B cell (primary cell): ENCODE data around the gene SESN3. TPM values are rescaled to one million over a fixed set of nuclear protein-coding genes. Genes with fewer than 3 reads are reported as not detected.
A peak's percentile ranks its signal among the peaks of the same experiment; 100 is the strongest.

Source experiments
- ATAC-seq: fragments of 200-7000 bp; cut with Tn5 transposase; one replicate; pipeline ENCODE4 v1.10.0; 2021; ENCODE audit warnings: low read depth, mild to moderate bottlenecking, moderate number of reproducible peaks, moderate library complexity
- CTCF ChIA-PET: fragments of 350-600 bp; sonication (Branson Sonifier 250); formaldehyde crosslinking; loops from one replicate; lab custom pipeline; 2021; ENCODE audit warnings: antibody characterized with exemption, inconsistent platforms; lab: Charles Lee
- POLR2A ChIA-PET: fragments of 350-600 bp; sonication (Branson Sonifier 250); formaldehyde crosslinking; loops from one replicate; lab custom pipeline; 2021; ENCODE audit warnings: antibody characterized with exemption; lab: Charles Lee
- DNase-seq: peaks from one replicate; pipeline ENCODE4 v3.0.0; 2013
- H2AFZ ChIP-seq: 2 replicates; pipeline ENCODE4 v1.6.1; 2012; ENCODE audit warnings: mild to moderate bottlenecking, low read depth, low read length; ENCODE audit not compliant: insufficient read depth, poor library complexity, severe bottlenecking
- H3K27ac ChIP-seq, 2 donors: 1 replicate in 1 of 2; 2 replicates in 1 of 2; pipeline ENCODE4 v1.5.1; 2012 to 2013; ENCODE audit warnings: low read length in 2 of 2, mild to moderate bottlenecking in 2 of 2, moderate library complexity in 1 of 2
- H3K27me3 ChIP-seq, 4 experiments: fragments of 200-600 bp in 1 of 4; sonication (generic) in 1 of 4; replicated peaks in 1 of 4; 1 replicate in 2 of 4; 2 replicates in 2 of 4; pipeline versions ENCODE4 v1.6.1 to v1.7.0; 2013 to 2016; ENCODE audit warnings: low read length in 3 of 4, mild to moderate bottlenecking in 2 of 4, mixed read lengths in 1 of 4, moderate library complexity in 1 of 4; ENCODE audit not compliant: insufficient read depth in 4 of 4, control insufficient read depth in 3 of 4; ENCODE audit errors: control extremely low read depth in 1 of 4
- H3K36me3 ChIP-seq, 2 experiments: replicated peaks in 1 of 2; 1 replicate in 1 of 2; 2 replicates in 1 of 2; pipeline versions ENCODE4 v1.6.1 to v1.7.1; 2013; ENCODE audit warnings: low read length in 1 of 2; ENCODE audit not compliant: insufficient read depth in 2 of 2, control insufficient read depth in 1 of 2; ENCODE audit errors: control extremely low read depth in 1 of 2, extremely low read depth in 1 of 2
- H3K4me1 ChIP-seq, 2 donors: fragments of 200-600 bp in 1 of 2; sonication (generic) in 1 of 2; 1 replicate in 1 of 2; 2 replicates in 1 of 2; pipeline versions ENCODE4 v1.5.1 to v1.6.1; 2013 to 2017; ENCODE audit warnings: low read length in 2 of 2; ENCODE audit not compliant: control insufficient read depth in 2 of 2, insufficient read depth in 2 of 2
- H3K4me2 ChIP-seq: replicated peaks from 2 replicates; pipeline ENCODE3; 2012; ENCODE audit warnings: mild to moderate bottlenecking, low read depth, low read length; ENCODE audit not compliant: poor library complexity, severe bottlenecking
- H3K4me3 ChIP-seq, 5 experiments: fragments of 200-600 bp in 1 of 5; sonication (generic) in 1 of 5; 1 replicate in 3 of 5; 2 replicates in 2 of 5; pipeline versions ENCODE4 v1.5.1 to v1.7.0; 2011 to 2016; ENCODE audit warnings: low read length in 4 of 5, mild to moderate bottlenecking in 4 of 5, low read depth in 2 of 5, control low read depth in 1 of 5, moderate library complexity in 1 of 5; ENCODE audit not compliant: insufficient read depth in 1 of 5; ENCODE audit errors: control extremely low read depth in 1 of 5, extremely low read depth in 1 of 5
- H3K79me2 ChIP-seq: fragments of 200-600 bp; sonication (generic); one replicate; pipeline ENCODE4 v1.6.0; 2016; ENCODE audit warnings: low read length; ENCODE audit not compliant: control insufficient read depth, insufficient read depth
- H3K9ac ChIP-seq: fragments of 200-600 bp; sonication (generic); 2 replicates; pipeline ENCODE4 v1.6.1; 2017; ENCODE audit warnings: mild to moderate bottlenecking, low read length, moderate library complexity
- H3K9me3 ChIP-seq, 3 donors: one replicate each; pipeline versions ENCODE4 v1.6.1 to v1.7.1; 2013; ENCODE audit warnings: low read length in 2 of 3; ENCODE audit not compliant: control insufficient read depth in 2 of 3, insufficient read depth in 1 of 3; ENCODE audit errors: control extremely low read depth in 1 of 3
- H4K20me1 ChIP-seq: 2 replicates; pipeline ENCODE4 v1.6.0; 2012; ENCODE audit warnings: mild to moderate bottlenecking, low read length; ENCODE audit not compliant: insufficient read depth, control insufficient read depth, poor library complexity, severe bottlenecking
- H3K27ac Mint-ChIP-seq: one replicate; pipeline ENCODE4 v1.8.0; 2021; ENCODE audit warnings: mixed read lengths
- H3K27me3 Mint-ChIP-seq: one replicate; pipeline ENCODE4 v1.8.0; 2021; ENCODE audit warnings: mixed read lengths
- H3K4me1 Mint-ChIP-seq: one replicate; pipeline ENCODE4 v1.8.0; 2021; ENCODE audit warnings: mixed read lengths
- H3K4me3 Mint-ChIP-seq: one replicate; pipeline ENCODE4 v1.8.0; 2021; ENCODE audit warnings: mixed read lengths
- H3K9me3 Mint-ChIP-seq: one replicate; pipeline ENCODE4 v1.8.0; 2022; ENCODE audit warnings: mixed read lengths; ENCODE audit not compliant: insufficient read depth
- CTCF ChIP-seq: fragments of 200-600 bp; IDR thresholded peaks from one replicate; pipeline ENCODE4 v1.8.0; 2022; ENCODE audit warnings: antibody characterized with exemption, mild to moderate bottlenecking
- EZH2 ChIP-seq: IDR thresholded peaks from 2 replicates; pipeline ENCODE4 v1.6.1; 2012; ENCODE audit warnings: borderline replicate concordance, low read depth, mild to moderate bottlenecking, moderate library complexity, low read length; ENCODE audit not compliant: insufficient read depth, poor library complexity, severe bottlenecking
- WGBS: methylation state at CpG from one replicate; pipeline ENCODE4 v1.1.5; 2013; ENCODE audit warnings: missing lambda C conversion rate; ENCODE audit not compliant: insufficient coverage; 5-methylcytosine and 5-hydroxymethylcytosine counted together
- intact Hi-C: fragments of 100-400 bp; cut with micrococcal nuclease; formaldehyde crosslinking; loops from one replicate; pipeline ENCODE4 v1.10.0; 2022
- polyA plus RNA-seq: library from polyadenylated mRNA; depleted of rRNA; stranded (reverse); fragments of >200 nt; gene quantifications from 2 replicates; pipeline ENCODE4 v1.2.3, GENCODE V29; 2012
- total RNA-seq, 2 donors: library from RNA; stranded (reverse); fragments of 120-200 nt in 1 of 2; gene quantifications; 1 replicate in 1 of 2; 2 replicates in 1 of 2; pipeline versions ENCODE4 v1.2.3 to v1.2.4, GENCODE V29; 2013 to 2022

SESN3 gene
- total and polyA plus RNA-seq, 2 donors (not counting 1 experiment from before 2014, with no cell fraction given): 10.1 to 519 TPM

- CTCF ChIA-PET: interaction anchor here (1.2 to 3.4 kb wide), 4 partner anchors 9 to 530 kb away, joined by 3 to 19 read pairs (median 5); no protein-coding TSS in a partner anchor
- Histone ChIP-seq H3K4me3 (no peak overlapping the region), H4K20me1 (no peaks in the 10 kb centered on the region), H3K4me2 (no peak overlapping the region), H3K4me1 (no peaks in the 10 kb centered on the region), H3K79me2 (no peaks in the 10 kb centered on the region), H3K9ac (no peak overlapping the region), H3K9me3 (no peaks in the 10 kb centered on the region), H3K36me3 (peaks cover 14 to 73% of the 10 kb centered on the region in 2 experiments), H3K27ac (no peak overlapping the region), H3K27me3 (no peaks in the 10 kb centered on the region), H2AFZ (no peak overlapping the region)
- intact Hi-C loops: loop anchor here (5.0 kb wide), 1 partner anchor 36 kb away; no protein-coding TSS in a partner anchor
- POLR2A ChIA-PET: no interaction called here
- H3K4me3 Mint-ChIP-seq: no peak overlapping the region
- H3K9me3 Mint-ChIP-seq: no peaks in the 10 kb centered on the region
- no peak for TF ChIP-seq CTCF
- no peak for TF ChIP-seq EZH2
- H3K27me3 Mint-ChIP-seq: no peaks in the 10 kb centered on the region
- H3K4me1 Mint-ChIP-seq: no peaks in the 10 kb centered on the region
- 94% methylated on average over 4 of the region's 4 CpGs for WGBS
- no peak overlapping the region for H3K27ac Mint-ChIP-seq
- DNase-seq: no peak
- no peak for ATAC-seq
These were observed 55.1 kb downstream of the SESN3 start for GRCh38 chr11:95175818-95176380.

- H3K27me3 Mint-ChIP-seq: no peaks in the 10 kb centered on the region
- H3K27ac ChIP-seq: peak overlapping the region in 1 of 2 donors; percentile 25
- intact Hi-C loops: no loop called here
- H3K36me3 ChIP-seq: peaks cover 14 to 43% of the 10 kb centered on the region in 2 experiments
- no peaks in the 10 kb centered on the region for H3K27me3 ChIP-seq
- peaks cover 0 to 3% of the 10 kb centered on the region in 2 donors for H3K4me1 ChIP-seq
- peaks cover 12% of the 10 kb centered on the region for H3K4me1 Mint-ChIP-seq
- no peak overlapping the region for H3K27ac Mint-ChIP-seq
- no peaks in the 10 kb centered on the region for H3K9me3 Mint-ChIP-seq
- 88% methylated on average over 1 of the region's 5 CpGs for WGBS
- H3K4me3 ChIP-seq: no peak overlapping the region
- H3K4me2 ChIP-seq: no peak overlapping the region
- no peak overlapping the region for H3K4me3 Mint-ChIP-seq
- no peak for ATAC-seq
- no peaks in the 10 kb centered on the region for H3K9me3 ChIP-seq
- CTCF ChIA-PET: interaction anchor here (1.1 to 1.5 kb wide), 3 partner anchors 14 to 535 kb away, joined by 3 to 4 read pairs (median 3); no protein-coding TSS in a partner anchor
- H3K79me2 ChIP-seq: no peaks in the 10 kb centered on the region
- H2AFZ ChIP-seq: no peak overlapping the region
- no peaks in the 10 kb centered on the region for H4K20me1 ChIP-seq
- no peak for TF ChIP-seq EZH2
- H3K9ac ChIP-seq: no peak overlapping the region
- DNase-seq: no peak
- POLR2A ChIA-PET: no interaction called here
These were observed 60.7 kb downstream of the SESN3 start for GRCh38 chr11:95170294-95170693.
